Endothelial cell of umbilical vein (primary cell): ENCODE results near the gene FAXDC2. TPM values are rescaled to one million over a fixed set of nuclear protein-coding genes. Genes with fewer than 3 reads are reported as not detected.

Experiments
- BruUV-seq: library from RNA; stranded (reverse); fragments of 400-500 nt; replicated peaks from 2 replicates; lab custom pipeline; 2021; lab: Mats Ljungman, UMichigan
- CTCF ChIA-PET: fragments of 300-600, 350-600 bp; sonication (Branson Sonifier 250); formaldehyde crosslinking; loops from one replicate; lab custom pipeline; 2021; ENCODE audit warnings: antibody characterized with exemption, inconsistent platforms; lab: Charles Lee
- POLR2A ChIA-PET: fragments of 300-600, 350-600 bp; sonication (Branson Sonifier 250); formaldehyde crosslinking; loops from one replicate; lab custom pipeline; 2021; ENCODE audit warnings: antibody characterized with exemption, inconsistent platforms; lab: Charles Lee
- DNase-seq: peaks from one replicate; pipeline ENCODE4 v3.0.0-alpha.2; 2011; ENCODE audit warnings: low read depth, low spot score
- FAIRE-seq: peaks from 2 replicates; lab custom pipeline; 2011; peaks lifted over from hg19 to GRCh38; lab: Jason Lieb, UNC
- H2AFZ ChIP-seq: 2 replicates; pipeline ENCODE4 v1.6.0; 2012; ENCODE audit warnings: low read depth, low read length, control low read depth, inconsistent platforms
- H3K27ac ChIP-seq: 2 replicates; pipeline ENCODE4 v1.5.1; 2011; ENCODE audit warnings: low read depth, mild to moderate bottlenecking, control low read depth, low read length, moderate library complexity; ENCODE audit not compliant: insufficient read depth
- H3K27me3 ChIP-seq, 2 experiments: 2 replicates each; pipeline versions ENCODE4 v1.6.0 to v1.6.1; 2011; ENCODE audit warnings: low read length in 2 of 2, mixed read lengths in 1 of 2; ENCODE audit not compliant: control insufficient read depth in 2 of 2, insufficient read depth in 2 of 2
- H3K36me3 ChIP-seq, 2 experiments: 2 replicates in 1 of 2; 3 replicates in 1 of 2; pipeline ENCODE4 v1.5.1; 2011; ENCODE audit warnings: low read length in 2 of 2, mild to moderate bottlenecking in 1 of 2, moderate library complexity in 1 of 2; ENCODE audit not compliant: control insufficient read depth in 2 of 2, insufficient read depth in 2 of 2; ENCODE audit errors: extremely low read depth in 1 of 2
- H3K4me1 ChIP-seq: 3 replicates; pipeline ENCODE4 v1.5.1; 2011; ENCODE audit warnings: mild to moderate bottlenecking, low read length; ENCODE audit not compliant: control insufficient read depth, insufficient read depth; ENCODE audit errors: extremely low read depth
- H3K4me2 ChIP-seq: 2 replicates; pipeline ENCODE4 v1.6.1; 2011; ENCODE audit warnings: low read length, control low read depth, mixed read lengths; ENCODE audit not compliant: insufficient read depth
- H3K4me3 ChIP-seq, 3 experiments: fragments of 200-600 bp in 1 of 3; sonication (generic), shearing (Covaris generic) in 1 of 3; replicated peaks in 1 of 3; 2 replicates each; pipeline ENCODE4 v1.5.1; 2011 to 2016; ENCODE audit warnings: control low read depth in 3 of 3, low read length in 3 of 3, mild to moderate bottlenecking in 2 of 3, inconsistent platforms in 1 of 3, low read depth in 1 of 3, moderate library complexity in 1 of 3; ENCODE audit not compliant: insufficient read depth in 1 of 3
- H3K79me2 ChIP-seq: 2 replicates; pipeline ENCODE4 v1.6.0; 2012; ENCODE audit warnings: low read length, inconsistent platforms; ENCODE audit not compliant: control insufficient read depth, insufficient read depth
- H3K9ac ChIP-seq: replicated peaks from 2 replicates; pipeline ENCODE3; 2011; ENCODE audit warnings: low read length, control low read depth; ENCODE audit not compliant: insufficient read depth; ENCODE audit errors: extremely low read depth
- H3K9me1 ChIP-seq: replicated peaks from 3 replicates; pipeline ENCODE4 v1.6.0; 2011; ENCODE audit warnings: mild to moderate bottlenecking, low read length; ENCODE audit not compliant: control insufficient read depth, insufficient read depth; ENCODE audit errors: extremely low read depth
- H3K9me3 ChIP-seq: replicated peaks from 2 replicates; pipeline ENCODE4 v1.5.1; 2012; ENCODE audit warnings: low read length, inconsistent platforms; ENCODE audit not compliant: control insufficient read depth, insufficient read depth
- H4K20me1 ChIP-seq: replicated peaks from 2 replicates; pipeline ENCODE3; 2011; ENCODE audit warnings: mild to moderate bottlenecking, low read length; ENCODE audit not compliant: control insufficient read depth, insufficient read depth; ENCODE audit errors: extremely low read depth
- CTCF ChIP-seq, 2 donors: IDR thresholded peaks; 1 replicate in 1 of 2; 2 replicates in 1 of 2; pipeline ENCODE4 v1.5.1; 2011; ENCODE audit warnings: low read length in 2 of 2, mild to moderate bottlenecking in 2 of 2, moderate library complexity in 2 of 2, control low read depth in 1 of 2, inconsistent platforms in 1 of 2, low read depth in 1 of 2; ENCODE audit not compliant: insufficient read depth in 1 of 2; ENCODE audit errors: extremely low read depth in 1 of 2
- EZH2 ChIP-seq: IDR thresholded peaks from 2 replicates; pipeline ENCODE4 v1.6.1; 2012; ENCODE audit warnings: borderline replicate concordance, low read depth, mild to moderate bottlenecking, moderate library complexity, low read length, inconsistent platforms; ENCODE audit not compliant: severe bottlenecking
- FOS ChIP-seq: IDR thresholded peaks from 2 replicates; pipeline ENCODE4 v1.6.1; 2011; ENCODE audit warnings: mild to moderate bottlenecking, low read length, moderate library complexity, borderline replicate concordance; ENCODE audit not compliant: insufficient read depth
- GATA2 ChIP-seq: IDR thresholded peaks from 2 replicates; pipeline ENCODE4 v1.7.0; 2011; ENCODE audit warnings: low read depth, mild to moderate bottlenecking, moderate library complexity, mixed read lengths, low read length; ENCODE audit not compliant: insufficient read length, insufficient read depth
- JUN ChIP-seq: IDR thresholded peaks from 2 replicates; pipeline ENCODE4 v1.6.1; 2011; ENCODE audit warnings: borderline replicate concordance, low read depth; ENCODE audit not compliant: insufficient read length, insufficient read depth
- MAX ChIP-seq: IDR thresholded peaks from 2 replicates; pipeline ENCODE4 v1.6.1; 2011; ENCODE audit not compliant: insufficient read depth, insufficient read length
- MYC ChIP-seq: IDR thresholded peaks from one replicate; pipeline ENCODE4 v1.6.1; 2011; ENCODE audit warnings: mild to moderate bottlenecking, low read depth, low read length
- POLR2A ChIP-seq: IDR thresholded peaks from 2 replicates; pipeline ENCODE4 v1.6.1; 2012; ENCODE audit warnings: low read depth, mild to moderate bottlenecking, control low read depth, low read length
- POLR2AphosphoS5 ChIP-seq: IDR thresholded peaks from 2 replicates; pipeline ENCODE4 v1.6.1; 2012; ENCODE audit warnings: low read depth, mild to moderate bottlenecking, control low read depth, low read length, moderate library complexity; ENCODE audit not compliant: insufficient read depth
- dilution Hi-C: fragments of 300-500 bp; cut with MboI; formaldehyde crosslinking; loops from one replicate; pipeline ENCODE4 v1.15.0; 2019; ENCODE audit warnings: low sequenced_read_pairs; ENCODE audit not compliant: extremely low pct_ligation_motif_present
- intact Hi-C: fragments of 100-400 bp; cut with micrococcal nuclease; formaldehyde crosslinking; loops from one replicate; pipeline ENCODE4 v1.10.0; 2022
- polyA plus RNA-seq, 4 experiments: library from polyadenylated mRNA; depleted of rRNA in 3 of 4; stranded (reverse) in 3 of 4; unstranded in 1 of 4; fragments of >200 nt; gene quantifications; 2 replicates each; pipeline versions ENCODE4 v1.2.1 to v1.2.3, GENCODE V29; 2011 to 2012; ENCODE audit warnings: missing spikeins in 1 of 4
- total RNA-seq: library from RNA; stranded (reverse); gene quantifications from 2 replicates; pipeline ENCODE4 v1.2.3, GENCODE V29; 2021

FAXDC2 gene
- total and polyA plus RNA-seq, 2 donors (not counting 3 experiments of a cell fraction or from before 2014, with no cell fraction given): 8.3 to 12.0 TPM

- no peak overlapping the region for H3K4me3 ChIP-seq
- no peaks in the 10 kb centered on the region for H3K27me3 ChIP-seq
- intact Hi-C loops (no loop called here), dilution Hi-C loops (no loop called here)
- H3K79me2 ChIP-seq: no peaks in the 10 kb centered on the region
- no peak overlapping the region for H2AFZ ChIP-seq
- no peak for DNase-seq
- H3K9ac ChIP-seq: no peak overlapping the region
- ChIA-PET CTCF (interaction anchor here (1.5 kb wide), 1 partner anchor 10 kb away, joined by 3 read pairs; no protein-coding TSS in a partner anchor), POLR2A (no interaction called here)
- no peaks in the 10 kb centered on the region for H3K9me1 ChIP-seq
- TF ChIP-seq EZH2 (no peak), MYC (no peak), POLR2AphosphoS5 (no peak), FOS (no peak), MAX (no peak), JUN (no peak), GATA2 (no peak), POLR2A (no peak), CTCF (IDR thresholded peaks at IDR 0.05; ENCODE audit: extremely low read depth in 1 of 2, insufficient read depth in 1 of 2, low read depth in 1 of 2, low read length in 2 of 2) (no peak)
- no peaks in the 10 kb centered on the region for H4K20me1 ChIP-seq
- no TSS peak for BruUV-seq
- no peaks in the 10 kb centered on the region for H3K4me1 ChIP-seq
- H3K9me3 ChIP-seq: no peaks in the 10 kb centered on the region
- no peak overlapping the region for H3K27ac ChIP-seq
- H3K36me3 ChIP-seq: peaks cover 21 to 22% of the 10 kb centered on the region in 2 experiments
- no peak overlapping the region for H3K4me2 ChIP-seq
- FAIRE-seq: no peak
Observed at GRCh38 chr5:154898210-154898609, 47.8 kb upstream of the FAXDC2 start.
